Spleen (tissue), 11 donors: ENCODE data around the gene GBX2. TPM values are rescaled to one million over a fixed set of nuclear protein-coding genes. Genes with fewer than 3 reads are reported as not detected.

Experiments
- DNase-seq: peaks from one replicate; pipeline ENCODE4 v3.0.0-alpha.2; 2020
- H3K27ac ChIP-seq, 8 donors: fragments of 200-600 bp; sonication (generic) in 7 of 8; 1 replicate in 4 of 8; 2 replicates in 4 of 8; pipeline versions ENCODE4 v1.5.0 to v1.8.0; 2016 to 2021; ENCODE audit warnings: inconsistent platforms in 4 of 8, mild to moderate bottlenecking in 4 of 8, moderate library complexity in 1 of 8
- H3K27me3 ChIP-seq, 7 donors: fragments of 200-600 bp; sonication (generic) in 6 of 7; replicated peaks in 1 of 7; 1 replicate in 4 of 7; 2 replicates in 3 of 7; pipeline versions ENCODE4 v1.5.0 to v1.8.0; 2016 to 2021; ENCODE audit warnings: inconsistent platforms in 3 of 7, mild to moderate bottlenecking in 1 of 7
- H3K36me3 ChIP-seq, 6 donors: fragments of 200-600 bp; sonication (generic) in 5 of 6; 1 replicate in 4 of 6; 2 replicates in 2 of 6; pipeline versions ENCODE4 v1.5.0 to v1.8.0; 2016 to 2021; ENCODE audit warnings: inconsistent platforms in 2 of 6
- H3K4me1 ChIP-seq, 6 donors: fragments of 200-600 bp; sonication (generic) in 5 of 6; 1 replicate in 3 of 6; 2 replicates in 3 of 6; pipeline versions ENCODE4 v1.5.0 to v1.8.0; 2016 to 2021; ENCODE audit warnings: inconsistent platforms in 3 of 6
- H3K4me3 ChIP-seq, 8 donors: fragments of 200-600 bp; sonication (generic) in 7 of 8; 1 replicate in 4 of 8; 2 replicates in 4 of 8; pipeline versions ENCODE4 v1.5.0 to v1.8.0; 2016 to 2021; ENCODE audit warnings: inconsistent platforms in 4 of 8, mild to moderate bottlenecking in 4 of 8, moderate library complexity in 2 of 8
- H3K9me3 ChIP-seq, 8 donors: fragments of 200-600 bp; sonication (generic) in 7 of 8; 1 replicate in 4 of 8; 2 replicates in 4 of 8; pipeline versions ENCODE4 v1.5.0 to v1.8.0; 2016 to 2021; ENCODE audit warnings: inconsistent platforms in 4 of 8
- CTCF ChIP-seq, 11 experiments: fragments of 200-600 bp in 7 of 11; fragments of 450-650 bp in 4 of 11; sonication (generic) in 4 of 11; IDR thresholded peaks in 8 of 11; conservative IDR thresholded peaks in 3 of 11; 1 replicate in 7 of 11; 2 replicates in 4 of 11; pipeline versions ENCODE4 v1.4.0 to v1.8.0; 2016 to 2021; ENCODE audit warnings: antibody characterized with exemption in 11 of 11, inconsistent platforms in 4 of 11, mild to moderate bottlenecking in 1 of 11
- POLR2A ChIP-seq, 3 donors: fragments of 450-650 bp; IDR thresholded peaks; one replicate each; pipeline ENCODE4 v1.5.1; 2017; ENCODE audit warnings: antibody characterized with exemption in 3 of 3, mild to moderate bottlenecking in 1 of 3
- POLR2AphosphoS5 ChIP-seq, 3 donors: sonication (generic); formaldehyde crosslinking; IDR thresholded peaks; one replicate each; pipeline ENCODE4 v1.5.1; 2017; ENCODE audit warnings: antibody characterized with exemption in 3 of 3
- WGBS, 5 donors: extraction: QIAGEN DNeasy Blood & Tissue Kit in 3 of 5; methylation state at CpG; one replicate each; pipeline versions ENCODE4 v1.1.5 to v1.1.7; 2013 to 2018; 5-methylcytosine and 5-hydroxymethylcytosine counted together
- intact Hi-C: fragments of 100-400 bp; cut with DNase I; formaldehyde crosslinking; loops from one replicate; pipeline ENCODE4 v1.15.0; 2023; ENCODE audit warnings: low total_unique reads
- polyA plus RNA-seq, 3 donors: library from polyadenylated mRNA; stranded (reverse); fragments of 200-250 nt; gene quantifications; one replicate each; pipeline ENCODE4 v1.2.1, GENCODE V29; 2013
- total RNA-seq, 7 donors: library from RNA; depleted of rRNA in 3 of 7; stranded (reverse); fragments of >200 nt in 3 of 7; fragmentation: NEBNext Ultra II Directional in 4 of 7; extraction: Animal tissue kit (Norgen Biotek cat#: 25700) in 4 of 7; gene quantifications; one replicate each; pipeline versions ENCODE4 v1.1.0 to v1.2.1, GENCODE V29; 2016 to 2021
- donor health status: healthy with polysubstance abuse.
- donor health status: DM: no; HTN: no; CAD: no; lungs with moderate emphysema.
- donor health status: DM: no; HTN: no; CAD: no.
- donor health status: Bipolar disorder and iron deficiency.
- donor health status: healthy.
- donor health status: DM: no; HTN: no; CAD: no.
- donor health status: DM: yes; HTN: yes; CAD: no.

Gene GBX2
- total and polyA plus RNA-seq, 10 donors: 0.69 TPM; not detected in 9

GRCh38 chr2:236166796-236167296 lies 1.3 kb downstream of the GBX2 start:
- peaks cover 12 to 73% (median 52%) of the 10 kb centered on the region in 6 donors for H3K4me1 ChIP-seq
- H3K27me3 ChIP-seq: peaks cover 9 to 100% (median 100%) of the 10 kb centered on the region in 7 donors
- intact Hi-C loops: no loop called here
- peaks cover 0 to 9% (median 0%) of the 10 kb centered on the region in 8 donors for H3K9me3 ChIP-seq
- TF ChIP-seq CTCF (IDR thresholded peaks at IDR 0.05 in 8 of 11, conservative IDR thresholded peaks at IDR 0.05 in 3 of 11): no peak
- no peak for TF ChIP-seq POLR2A (IDR thresholded peaks at IDR 0.05)
- no peak for TF ChIP-seq POLR2AphosphoS5 (IDR thresholded peaks at IDR 0.05)
- H3K36me3 ChIP-seq: no peaks in the 10 kb centered on the region
- H3K4me3 ChIP-seq: peak overlapping the region in 7 of 8 donors; percentile 5 to 57 (median 24)
- no peak for DNase-seq
- H3K27ac ChIP-seq: no peak overlapping the region
- 3 to 9% (median 4%) methylated on average over 21 to 29 of the region's 29 CpGs for WGBS, 5 donors

- intact Hi-C loops: no loop called here
- H3K9me3 ChIP-seq: peaks cover 0 to 9% (median 0%) of the 10 kb centered on the region in 8 donors
- H3K27ac ChIP-seq: no peak overlapping the region
- 6 to 10% (median 7%) methylated on average over 24 to 58 of the region's 58 CpGs for WGBS, 5 donors
- TF ChIP-seq POLR2AphosphoS5 (IDR thresholded peaks at IDR 0.05) (peak in 1 of 3 donors; percentile 23), CTCF (IDR thresholded peaks at IDR 0.05 in 8 of 11, conservative IDR thresholded peaks at IDR 0.05 in 3 of 11) (no peak)
- DNase-seq: peak; percentile 75
- H3K4me3 ChIP-seq: peak overlapping the region in 6 of 8 donors; percentile 5 to 57 (median 12)
- no peaks in the 10 kb centered on the region for H3K36me3 ChIP-seq
- H3K4me1 ChIP-seq: peaks cover 12 to 71% (median 49%) of the 10 kb centered on the region in 6 donors
- peaks cover 9 to 100% (median 98%) of the 10 kb centered on the region in 7 donors for H3K27me3 ChIP-seq
Observed at GRCh38 chr2:236165842-236166795, 2.1 kb downstream of the GBX2 start.

- peaks cover 12 to 69% (median 49%) of the 10 kb centered on the region in 6 donors for H3K4me1 ChIP-seq
- intact Hi-C loops: no loop called here
- 17 to 33% (median 19%) methylated on average over 18 of the region's 18 CpGs for WGBS, 5 donors
- H3K36me3 ChIP-seq: no peaks in the 10 kb centered on the region
- DNase-seq: no peak
- H3K27ac ChIP-seq: no peak overlapping the region
- TF ChIP-seq POLR2A (IDR thresholded peaks at IDR 0.05) (no peak), CTCF (IDR thresholded peaks at IDR 0.05 in 8 of 11, conservative IDR thresholded peaks at IDR 0.05 in 3 of 11) (no peak), POLR2AphosphoS5 (IDR thresholded peaks at IDR 0.05) (no peak)
- H3K27me3 ChIP-seq: peaks cover 9 to 100% (median 98%) of the 10 kb centered on the region in 7 donors
- H3K4me3 ChIP-seq: no peak overlapping the region
- peaks cover 0 to 9% (median 0%) of the 10 kb centered on the region in 8 donors for H3K9me3 ChIP-seq
Observed at GRCh38 chr2:236164925-236165841, 3.0 kb downstream of the GBX2 start.
